Esophagus muscularis mucosa (tissue), 4 donors: ENCODE results near the gene PRR14. TPM values are rescaled to one million over a fixed set of nuclear protein-coding genes. Genes with fewer than 3 reads are reported as not detected.
"Not testable (repeated sequence)": the region's sequence is repeated elsewhere in the genome, so short reads cannot be mapped to it uniquely, and the experiment has no call there.

ENCODE experiments used
- DNase-seq: peaks from one replicate; pipeline ENCODE4 v3.0.0-alpha.2; 2017; ENCODE audit errors: extremely low spot score
- H3K27ac ChIP-seq, 4 donors: fragments of 200-600 bp; sonication (generic); replicated peaks in 1 of 4; 1 replicate in 3 of 4; 2 replicates in 1 of 4; pipeline ENCODE4 v1.5.1; 2016 to 2019; ENCODE audit warnings: mild to moderate bottlenecking in 1 of 4
- H3K27me3 ChIP-seq, 4 donors: fragments of 200-600 bp; sonication (generic); one replicate each; pipeline versions ENCODE4 v1.5.1 to v1.6.0; 2016 to 2019
- H3K36me3 ChIP-seq, 4 donors: fragments of 200-600 bp; sonication (generic); one replicate each; pipeline ENCODE4 v1.5.1; 2016 to 2019
- H3K4me1 ChIP-seq, 4 donors: fragments of 200-600 bp; sonication (generic); one replicate each; pipeline ENCODE4 v1.5.1; 2016 to 2019
- H3K4me3 ChIP-seq, 4 donors: fragments of 200-600 bp; sonication (generic); 1 replicate in 2 of 4; 2 replicates in 2 of 4; pipeline ENCODE4 v1.5.1; 2016 to 2019; ENCODE audit warnings: mild to moderate bottlenecking in 4 of 4, moderate library complexity in 1 of 4
- H3K9me3 ChIP-seq, 4 donors: fragments of 200-600 bp; sonication (generic); 1 replicate in 3 of 4; 2 replicates in 1 of 4; pipeline ENCODE4 v1.5.1; 2016 to 2019
- CTCF ChIP-seq, 3 experiments: fragments of 200-600 bp in 2 of 3; fragments of 450-650 bp in 1 of 3; sonication (generic) in 2 of 3; IDR thresholded peaks; one replicate each; pipeline ENCODE4 v1.5.1; 2017 to 2019; ENCODE audit warnings: antibody characterized with exemption in 3 of 3, mild to moderate bottlenecking in 2 of 3, moderate library complexity in 1 of 3
- EP300 ChIP-seq: sonication (generic); formaldehyde crosslinking; IDR thresholded peaks from one replicate; pipeline ENCODE4 v1.6.1; 2017; ENCODE audit warnings: antibody characterized with exemption
- POLR2A ChIP-seq: fragments of 450-650 bp; IDR thresholded peaks from one replicate; pipeline ENCODE4 v1.6.1; 2017; ENCODE audit warnings: antibody characterized with exemption, moderate library complexity, mild to moderate bottlenecking, low read depth
- POLR2AphosphoS5 ChIP-seq, 2 donors: sonication (generic); formaldehyde crosslinking; IDR thresholded peaks; one replicate each; pipeline ENCODE4 v1.6.1; 2017; ENCODE audit warnings: antibody characterized with exemption in 2 of 2
- WGBS: methylation state at CpG from one replicate; pipeline ENCODE4 v1.1.5; 2018; 5-methylcytosine and 5-hydroxymethylcytosine counted together
- intact Hi-C: fragments of 100-400 bp; cut with DNase I; formaldehyde crosslinking; loops from one replicate; pipeline ENCODE4 v1.15.1; 2023
- total RNA-seq, 4 donors: library from RNA; depleted of rRNA; stranded (reverse); fragments of >200 nt; gene quantifications; one replicate each; pipeline versions ENCODE4 v1.1.0 to v1.2.1, GENCODE V29; 2016

The PRR14 gene
- total RNA-seq, 4 donors from 2014 or later: 30.3 to 54.0 (median 41.2) TPM

- no peak for DNase-seq
- TF ChIP-seq POLR2A (no peak), CTCF (IDR thresholded peaks at IDR 0.05) (no peak), POLR2AphosphoS5 (IDR thresholded peaks at IDR 0.05) (no peak), EP300 (no peak)
- no peaks in the 10 kb centered on the region for H3K36me3 ChIP-seq
- H3K27me3 ChIP-seq: no peaks in the 10 kb centered on the region
- H3K4me1 ChIP-seq: peaks cover 6 to 28% (median 23%) of the 10 kb centered on the region in 4 donors
- intact Hi-C loops: loop anchor here (5.0 kb wide), 1 partner anchor 71 kb away; no protein-coding TSS in a partner anchor
- H3K27ac ChIP-seq: peak overlapping the region; percentile 82 to 91 (median 90)
- H3K9me3 ChIP-seq: no peaks in the 10 kb centered on the region
- 82% methylated on average over 17 of the region's 17 CpGs for WGBS
- H3K4me3 ChIP-seq: peak overlapping the region; percentile 62 to 74 (median 66)
Measured at GRCh38 chr16:30633526-30633925, 17.2 kb upstream of the PRR14 start.

- Histone ChIP-seq H3K4me1 (peaks cover 6 to 27% (median 21%) of the 10 kb centered on the region in 4 donors), H3K36me3 (no peaks in the 10 kb centered on the region), H3K27me3 (no peaks in the 10 kb centered on the region), H3K9me3 (no peaks in the 10 kb centered on the region), H3K4me3 (no peak overlapping the region), H3K27ac (no peak overlapping the region)
- TF ChIP-seq POLR2AphosphoS5 (IDR thresholded peaks at IDR 0.05) (no peak), CTCF (IDR thresholded peaks at IDR 0.05) (no peak), EP300 (no peak), POLR2A (no peak)
- no peak for DNase-seq
- intact Hi-C loops: no loop called here
- 89% methylated on average over 7 of the region's 7 CpGs for WGBS
Measured at GRCh38 chr16:30636599-30636998, 14.2 kb upstream of the PRR14 start.

GRCh38 chr16:30637139-30637538 lies 13.6 kb upstream of the PRR14 start:
- H3K4me1 ChIP-seq: peaks cover 6 to 27% (median 21%) of the 10 kb centered on the region in 4 donors
- H3K9me3 ChIP-seq, DNase-seq, H3K27me3 ChIP-seq, H3K27ac ChIP-seq, H3K36me3 ChIP-seq, H3K4me3 ChIP-seq, intact Hi-C loops: not testable (repeated sequence)
- 90% methylated on average over 10 of the region's 10 CpGs for WGBS

- 8% methylated on average over 1 of the region's 1 CpG for WGBS
- Histone ChIP-seq H3K4me1 (peaks cover 6 to 27% (median 21%) of the 10 kb centered on the region in 4 donors), H3K9me3 (no peaks in the 10 kb centered on the region), H3K36me3 (no peaks in the 10 kb centered on the region), H3K27ac (no peak overlapping the region), H3K4me3 (no peak overlapping the region), H3K27me3 (no peaks in the 10 kb centered on the region)
- intact Hi-C loops: no loop called here
- no peak for DNase-seq
- no peak for TF ChIP-seq POLR2AphosphoS5 (IDR thresholded peaks at IDR 0.05)
- peak; percentile 8 to 23 (median 16) for TF ChIP-seq CTCF (IDR thresholded peaks at IDR 0.05)
- no peak for TF ChIP-seq EP300
- no peak for TF ChIP-seq POLR2A
Measured at GRCh38 chr16:30637944-30638343, 12.8 kb upstream of the PRR14 start.

GRCh38 chr16:30641378-30641982 lies 9.3 kb upstream of the PRR14 start:
- intact Hi-C loops: no loop called here
- Histone ChIP-seq H3K4me1 (peaks cover 0 to under 1% (median 0%) of the 10 kb centered on the region in 4 donors), H3K4me3 (no peak overlapping the region), H3K36me3 (no peaks in the 10 kb centered on the region), H3K27ac (no peak overlapping the region), H3K9me3 (no peaks in the 10 kb centered on the region), H3K27me3 (no peaks in the 10 kb centered on the region)
- no peak for TF ChIP-seq CTCF (IDR thresholded peaks at IDR 0.05)
- TF ChIP-seq POLR2A: no peak
- TF ChIP-seq EP300: no peak
- no peak for TF ChIP-seq POLR2AphosphoS5 (IDR thresholded peaks at IDR 0.05)
- 85% methylated on average over 3 of the region's 3 CpGs for WGBS
- no peak for DNase-seq
